ENCODE data around the gene SLC6A8.

GRCh38 chrX:153696100-153696499 is 8.4 kb downstream of the SLC6A8 start:
- TF ChIP-seq POLR2A (IDR thresholded peaks at IDR 0.05), result no peak
- TF ChIP-seq, protein P1, sequence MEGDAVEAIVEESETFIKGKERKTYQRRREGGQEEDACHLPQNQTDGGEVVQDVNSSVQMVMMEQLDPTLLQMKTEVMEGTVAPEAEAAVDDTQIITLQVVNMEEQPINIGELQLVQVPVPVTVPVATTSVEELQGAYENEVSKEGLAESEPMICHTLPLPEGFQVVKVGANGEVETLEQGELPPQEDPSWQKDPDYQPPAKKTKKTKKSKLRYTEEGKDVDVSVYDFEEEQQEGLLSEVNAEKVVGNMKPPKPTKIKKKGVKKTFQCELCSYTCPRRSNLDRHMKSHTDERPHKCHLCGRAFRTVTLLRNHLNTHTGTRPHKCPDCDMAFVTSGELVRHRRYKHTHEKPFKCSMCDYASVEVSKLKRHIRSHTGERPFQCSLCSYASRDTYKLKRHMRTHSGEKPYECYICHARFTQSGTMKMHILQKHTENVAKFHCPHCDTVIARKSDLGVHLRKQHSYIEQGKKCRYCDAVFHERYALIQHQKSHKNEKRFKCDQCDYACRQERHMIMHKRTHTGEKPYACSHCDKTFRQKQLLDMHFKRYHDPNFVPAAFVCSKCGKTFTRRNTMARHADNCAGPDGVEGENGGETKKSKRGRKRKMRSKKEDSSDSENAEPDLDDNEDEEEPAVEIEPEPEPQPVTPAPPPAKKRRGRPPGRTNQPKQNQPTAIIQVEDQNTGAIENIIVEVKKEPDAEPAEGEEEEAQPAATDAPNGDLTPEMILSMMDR (IDR thresholded peaks at IDR 0.05), result no peak

All from heart left ventricle (tissue), 13 donors.